Stimulated activated CD4-positive, alpha-beta T cell treated with anti-CD3 and anti-CD28 coated beads, Interleukin-1b, Interleukin-23, amount 100 ng/mL, for 48 hours (primary cell): Measurements from ENCODE around the gene TMEM178B.
"Not testable (repeated sequence)": the region's sequence is repeated elsewhere in the genome, so short reads cannot be mapped to it uniquely, and the experiment has no call there.

ENCODE experiments used
- DNase-seq: peaks from one replicate; pipeline ENCODE4 v3.0.0-alpha.2; 2020

Gene TMEM178B

DNA sequence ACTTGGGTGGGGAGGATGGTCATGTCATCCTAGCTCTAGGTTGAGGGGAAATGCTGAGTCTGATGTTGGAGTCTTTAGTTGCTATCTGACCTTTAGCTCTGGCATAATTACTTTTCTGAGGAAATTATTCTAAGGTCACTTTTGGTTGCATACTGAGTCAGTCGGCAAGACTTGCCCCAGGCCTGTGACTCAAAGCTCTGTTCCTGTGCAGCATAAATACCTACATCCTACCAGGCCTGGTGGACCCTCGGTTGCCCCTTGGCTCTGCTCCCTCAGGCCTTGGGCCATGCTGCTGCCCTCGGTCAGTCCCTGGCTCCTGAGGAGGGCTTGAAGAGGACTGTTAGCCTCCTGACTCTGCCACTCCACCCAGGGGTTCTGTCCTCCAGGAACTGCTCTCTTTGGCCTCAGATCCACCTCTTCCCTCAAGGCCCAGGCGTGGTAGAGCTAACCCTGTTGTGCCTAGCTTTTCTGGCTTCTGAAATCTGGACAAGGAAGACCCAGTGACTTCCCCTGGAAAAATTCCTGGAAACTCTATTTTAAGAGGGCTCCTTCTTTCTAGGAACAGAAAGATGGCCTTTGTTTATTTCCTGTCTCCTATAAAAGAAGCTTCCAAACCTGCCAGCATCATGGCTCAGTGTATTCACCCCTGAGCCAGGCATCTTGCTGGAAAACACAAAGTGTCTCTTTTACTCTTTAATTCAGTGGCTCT, 71.2 kb downstream of the TMEM178B start:
- DNase-seq = no peak

GRCh38 chr7:141145630-141145982, 71.7 kb downstream of the TMEM178B start:
- DNase-seq = no peak

DNA sequence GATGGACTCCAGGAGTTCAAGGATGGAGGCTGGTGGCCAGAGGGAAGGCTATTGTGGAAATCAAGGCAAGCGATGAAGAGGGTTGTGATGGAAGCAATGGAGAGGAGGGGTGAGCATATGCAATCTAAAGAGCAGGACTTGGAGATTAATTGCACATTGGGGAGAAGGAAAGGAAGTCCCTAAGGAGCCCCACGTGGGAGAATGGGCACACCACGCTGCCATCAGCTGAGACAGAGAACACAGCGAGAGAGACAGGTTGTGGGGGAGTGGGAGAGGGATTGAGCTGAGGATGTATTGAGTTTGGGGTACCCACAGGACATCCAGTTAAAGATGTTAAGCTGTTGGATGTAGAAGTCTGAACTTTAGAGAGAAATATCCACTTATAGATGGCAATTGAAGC, 73.6 kb downstream of the TMEM178B start:
- DNase-seq = no peak

GRCh38 chr7:141150465-141150864, 76.6 kb downstream of the TMEM178B start:
- DNase-seq = no peak

DNA sequence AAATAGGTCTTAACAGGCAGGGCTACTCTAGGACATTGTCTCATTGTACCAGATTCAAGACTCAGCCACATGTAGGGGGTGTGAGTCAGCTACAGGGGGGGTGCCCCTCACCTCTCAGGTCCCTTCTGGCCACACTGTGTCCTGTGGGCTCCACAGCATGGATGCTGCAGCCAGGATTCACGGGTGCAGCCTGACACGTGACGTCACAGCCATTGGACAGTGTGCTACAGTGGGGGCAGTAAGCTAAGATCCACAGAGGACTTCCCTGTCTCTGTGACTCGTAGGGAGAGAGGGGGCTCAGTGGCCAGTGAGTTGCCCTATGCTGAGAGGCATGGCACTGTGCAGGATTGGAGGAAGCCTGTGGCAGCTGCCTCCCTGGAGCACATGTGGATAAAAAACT, 77.9 kb downstream of the TMEM178B start:
- DNase-seq = no peak

DNA sequence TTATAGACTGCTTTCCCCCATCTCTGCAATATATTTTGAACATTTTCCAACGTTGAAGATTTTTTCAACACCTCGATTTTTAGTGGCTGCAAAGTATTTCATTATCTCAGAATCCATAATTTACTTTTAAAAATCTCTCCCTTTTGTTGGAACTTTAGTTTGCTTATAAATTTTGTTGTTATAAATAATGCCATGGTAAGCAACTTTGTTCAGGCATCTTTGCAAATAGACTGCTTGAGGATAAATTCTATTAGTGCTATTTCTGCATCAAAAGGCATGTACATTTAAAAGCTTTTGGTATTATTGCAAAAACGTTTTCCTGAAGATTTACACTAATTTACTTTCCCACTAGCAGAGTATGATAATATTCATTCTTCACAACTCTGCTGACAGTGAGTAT, 79.4 kb downstream of the TMEM178B start:
- no peak for DNase-seq

GRCh38 chr7:141154131-141154732, 80.4 kb downstream of the TMEM178B start:
- no peak for DNase-seq

DNA sequence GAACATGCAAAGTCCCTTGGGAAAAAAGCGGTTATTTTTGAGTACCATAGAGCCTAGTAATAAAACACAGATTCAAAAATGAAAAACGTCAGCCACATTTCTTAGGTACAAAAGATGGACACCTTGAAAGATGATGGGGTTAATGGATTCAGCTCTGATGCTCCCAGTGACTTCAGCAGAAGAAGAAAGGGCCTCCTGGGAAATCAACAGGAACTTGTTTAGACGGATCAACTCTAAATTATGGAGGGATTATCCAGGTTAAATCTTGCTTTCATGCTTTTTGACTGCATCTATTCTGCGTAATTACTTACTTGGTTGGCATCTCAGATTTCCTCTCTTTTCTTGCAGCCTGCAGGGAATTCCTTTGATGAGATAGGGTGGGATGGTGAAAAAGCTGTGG, 82.5 kb downstream of the TMEM178B start:
- DNase-seq = no peak

DNA sequence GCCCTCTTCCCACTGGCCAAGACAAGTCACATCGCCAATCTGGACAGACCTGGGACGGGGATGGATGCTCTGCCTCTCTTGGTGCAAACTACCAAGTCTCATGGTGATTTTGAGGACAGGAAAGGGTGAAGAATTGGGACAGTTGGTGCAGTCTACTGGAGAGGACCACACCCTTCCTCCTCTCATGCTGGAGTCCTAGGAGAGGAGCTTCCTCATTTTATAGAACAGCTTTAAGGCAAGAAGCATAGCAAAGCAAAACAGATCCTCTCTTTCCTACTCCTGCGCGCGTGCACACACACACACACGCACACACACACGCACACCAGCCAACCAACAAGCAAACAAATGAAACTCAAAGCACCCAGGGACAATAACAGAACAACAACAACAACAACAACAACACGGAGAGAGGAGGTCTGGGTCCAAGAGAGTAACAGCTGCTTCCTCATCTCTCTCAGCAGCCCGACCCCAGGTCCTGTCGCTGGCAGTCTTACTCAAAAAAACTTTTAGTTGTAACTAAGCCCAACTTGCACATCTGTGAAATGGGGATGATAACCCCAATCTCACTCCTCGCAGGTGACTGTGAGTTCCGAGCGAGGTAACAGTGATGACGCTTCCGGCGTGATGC, 83.4 kb downstream of the TMEM178B start:
- no peak for DNase-seq

DNA sequence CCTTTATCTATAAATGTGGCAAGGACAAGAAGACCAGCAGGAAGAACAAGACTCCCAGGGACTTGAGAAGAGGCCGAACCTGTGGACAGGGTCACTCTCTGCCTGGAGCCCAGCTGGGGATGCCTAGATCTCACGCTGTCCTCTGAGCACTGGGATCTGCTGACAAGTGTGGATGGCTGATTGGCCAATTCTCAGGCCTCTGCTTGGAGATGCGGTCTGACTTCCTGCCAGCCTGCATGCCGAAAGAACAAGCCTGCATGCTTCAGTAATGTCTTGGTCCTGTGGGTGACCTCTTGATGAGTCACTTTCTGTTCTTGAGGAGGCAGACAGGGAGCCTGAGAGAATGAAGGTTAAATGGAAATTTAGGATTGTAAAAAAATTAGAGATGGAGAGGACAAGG, 84.7 kb downstream of the TMEM178B start:
- DNase-seq = no peak

DNA sequence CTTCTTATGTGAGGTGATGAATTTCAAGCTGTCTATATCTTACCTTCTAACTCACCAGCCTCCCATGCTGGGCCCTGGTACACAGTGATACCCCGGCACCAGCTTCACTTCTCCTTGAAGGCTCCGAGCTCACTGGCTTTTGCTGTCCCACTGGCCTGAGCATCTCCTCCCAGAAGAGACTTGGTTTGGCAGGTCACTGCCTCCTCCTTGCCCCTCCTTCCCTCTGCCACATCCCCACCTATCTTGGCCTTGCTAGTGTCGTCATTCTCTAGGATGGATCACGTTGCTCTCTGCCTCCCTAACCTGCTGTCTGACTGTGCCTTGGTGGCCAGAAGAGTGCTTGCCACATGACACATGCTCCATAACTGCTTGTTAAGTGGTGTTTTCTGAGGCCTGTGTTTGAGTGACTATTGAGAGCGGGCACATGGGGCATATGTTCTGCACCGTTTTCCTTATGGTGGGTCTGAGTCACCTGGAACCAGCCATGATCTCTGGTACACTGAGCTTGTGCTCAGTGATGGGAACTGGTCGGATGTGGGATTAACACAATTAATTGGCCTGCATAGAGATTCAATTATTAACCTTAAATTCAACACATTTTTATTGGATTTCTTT, 86.5 kb downstream of the TMEM178B start:
- no peak for DNase-seq

DNA sequence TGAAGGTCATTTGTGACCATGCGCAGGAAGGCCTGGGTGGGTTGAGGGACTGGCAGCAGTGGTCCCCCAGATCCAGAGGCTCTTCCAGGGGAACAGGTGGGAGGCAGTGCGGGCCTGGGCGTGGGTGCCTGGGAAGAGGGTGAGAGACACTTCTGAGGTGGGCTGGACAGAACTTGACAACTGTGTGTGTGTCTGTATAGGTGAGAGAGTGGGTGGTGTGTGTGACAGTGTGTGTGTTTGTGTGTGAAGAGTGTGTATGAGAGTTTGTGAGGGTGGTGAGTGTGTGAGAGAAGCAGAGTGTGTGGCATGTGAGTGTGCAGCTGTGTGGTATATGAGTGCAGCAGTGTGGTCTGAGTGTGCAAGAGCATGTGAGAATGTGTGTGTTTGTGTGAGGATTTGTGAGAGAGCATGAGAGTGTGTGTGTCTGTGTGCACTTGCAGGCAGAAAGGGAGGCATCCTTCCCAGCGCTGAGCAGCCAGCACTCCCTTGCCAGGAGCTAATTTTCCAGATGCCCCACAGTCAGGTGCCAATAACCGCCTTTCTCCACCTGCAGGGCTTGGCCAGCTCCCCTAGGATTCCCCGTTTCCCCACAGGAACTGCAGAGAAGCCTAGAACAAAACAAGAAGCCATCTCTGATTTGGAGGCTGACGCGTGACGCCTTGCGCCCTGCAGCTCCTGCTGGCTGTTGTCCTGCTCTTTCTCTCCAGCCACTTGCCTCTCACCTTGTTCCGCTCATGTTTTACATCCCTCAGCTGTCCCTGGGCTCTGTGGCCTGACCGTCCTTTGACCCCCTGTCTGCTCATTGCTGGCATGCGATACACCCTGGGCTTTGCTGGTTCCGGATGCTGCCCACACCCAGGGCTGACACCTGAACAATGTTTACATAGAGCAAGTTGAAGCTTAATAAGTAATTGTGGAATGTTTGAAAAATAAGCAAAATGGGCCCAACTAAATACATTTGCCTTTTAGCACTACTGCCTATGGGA, 88.0 kb downstream of the TMEM178B start:
- DNase-seq = no peak

DNA sequence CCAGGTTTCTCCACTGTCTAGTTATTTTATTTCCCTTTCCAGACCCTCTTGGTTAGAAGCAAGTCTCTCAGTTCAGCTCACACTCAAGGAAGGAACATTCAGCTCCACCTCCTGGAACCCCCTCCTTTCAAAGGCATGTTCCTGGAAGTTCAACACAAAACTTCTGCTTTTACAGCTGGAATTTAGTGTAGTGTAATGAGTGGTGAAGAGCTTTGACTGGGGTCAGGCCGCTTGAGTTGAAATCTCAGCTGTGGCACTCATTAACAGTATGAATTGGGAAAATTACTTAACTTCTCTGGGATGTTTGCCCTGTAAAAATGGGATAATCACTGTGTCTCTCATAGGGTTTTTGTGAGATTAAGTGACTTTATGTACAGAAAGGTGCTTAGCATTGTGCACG, 91.7 kb downstream of the TMEM178B start:
- no peak for DNase-seq

DNA sequence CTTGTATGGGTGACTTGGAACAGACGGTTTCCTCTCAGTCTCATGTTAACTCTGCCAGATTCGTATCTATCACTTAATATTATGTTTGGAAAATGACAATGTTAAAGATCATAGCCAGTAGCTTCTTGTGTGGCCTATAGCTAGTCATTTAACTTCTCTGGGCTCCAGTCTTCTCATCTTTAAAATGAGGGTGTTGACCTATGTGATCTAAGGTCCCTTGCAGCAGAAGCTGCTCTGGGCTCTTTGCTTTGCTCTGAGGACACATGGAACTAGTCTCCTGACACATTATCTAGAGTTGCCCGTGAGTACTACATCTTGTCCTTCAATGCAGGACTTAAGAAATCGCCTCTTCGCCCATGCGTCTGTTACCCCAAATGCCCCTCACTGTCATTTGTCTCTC, 93.1 kb downstream of the TMEM178B start:
- no peak for DNase-seq

- no peak for DNase-seq
Measured at GRCh38 chr7:141167381-141167964, 93.6 kb downstream of the TMEM178B start.

DNA sequence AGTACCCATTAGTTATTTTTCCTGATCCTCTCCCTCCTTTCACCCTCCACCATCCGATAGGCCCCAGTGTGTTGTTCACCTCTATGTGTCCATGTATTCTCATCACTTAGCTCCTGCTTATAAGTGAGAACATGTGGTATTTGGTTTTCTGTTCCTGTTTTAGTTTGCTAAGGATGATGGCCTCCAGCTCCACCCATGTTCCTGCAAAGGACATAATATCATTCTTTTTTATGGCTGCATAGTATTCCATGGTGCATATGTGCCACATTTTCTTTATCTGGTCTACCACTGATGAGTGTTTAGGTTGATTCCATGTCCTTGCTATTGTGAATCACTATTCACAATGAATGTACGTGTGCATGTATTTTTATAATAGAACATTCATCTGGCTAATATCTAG, 95.3 kb downstream of the TMEM178B start:
- DNase-seq = not testable (repeated sequence)

GRCh38 chr7:141175728-141176127, 101.9 kb downstream of the TMEM178B start:
- DNase-seq = not testable (repeated sequence)

- not testable (repeated sequence) for DNase-seq
Measured at GRCh38 chr7:141177120-141177519, 103.3 kb downstream of the TMEM178B start.

GRCh38 chr7:141178486-141179135, 104.7 kb downstream of the TMEM178B start:
- DNase-seq = no peak

DNA sequence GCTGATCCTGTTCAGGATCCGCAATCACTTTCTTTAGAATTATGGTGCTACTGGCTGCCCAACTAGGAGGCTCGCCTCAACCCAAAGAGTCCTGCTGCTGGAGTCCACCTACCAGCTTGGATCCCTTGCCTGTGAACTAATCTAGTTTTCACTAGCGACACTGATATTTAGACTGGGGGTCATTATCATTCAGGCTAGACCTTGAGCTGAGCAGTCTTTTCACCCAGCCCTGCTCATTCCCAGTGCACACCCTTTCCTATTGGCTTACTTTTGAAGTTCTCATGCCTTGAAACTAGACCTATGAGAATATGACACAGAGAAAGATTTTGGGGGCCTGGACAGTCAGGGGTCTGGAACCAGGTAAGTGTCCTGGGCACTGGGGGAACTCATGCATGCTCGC, 107.9 kb downstream of the TMEM178B start:
- no peak for DNase-seq

- DNase-seq = no peak
Measured at GRCh38 chr7:141184532-141185190, 110.8 kb downstream of the TMEM178B start.
